A673 (cell line): ENCODE data around the gene NLN. TPM values are rescaled to one million over a fixed set of nuclear protein-coding genes. Genes with fewer than 3 reads are reported as not detected.

Experiments used
- BruUV-seq: library from RNA; stranded (reverse); fragments of 400-500 nt; replicated peaks from 2 replicates; lab custom pipeline; 2021; lab: Mats Ljungman, UMichigan
- CTCF ChIA-PET: fragments of 300-600 bp; sonication (Branson Sonifier 250); formaldehyde crosslinking; loops from one replicate; lab custom pipeline; 2022; ENCODE audit warnings: antibody characterized with exemption; lab: Charles Lee
- POLR2A ChIA-PET: fragments of 300-600 bp; sonication (Branson Sonifier 250); formaldehyde crosslinking; loops from one replicate; lab custom pipeline; 2022; ENCODE audit warnings: antibody characterized with exemption; ENCODE audit not compliant: low non-redundant PET; lab: Charles Lee
- DNase-seq: peaks from one replicate; pipeline ENCODE4 v3.0.0-alpha.2; 2015; ENCODE audit warnings: low spot score
- H3K27ac ChIP-seq: fragments of 200-600 bp; sonication (generic); 2 replicates; pipeline ENCODE4 v1.5.1; 2016; ENCODE audit warnings: mixed run types, low read depth, mild to moderate bottlenecking, mixed read lengths, antibody characterized with exemption, low read length; ENCODE audit not compliant: poor library complexity, severe bottlenecking
- H3K27me3 ChIP-seq: fragments of 200-600 bp; sonication (generic); replicated peaks from 2 replicates; pipeline ENCODE4 v1.6.1; 2017; ENCODE audit warnings: mixed run types, low read depth, mild to moderate bottlenecking, mixed read lengths, antibody characterized with exemption, low read length; ENCODE audit not compliant: insufficient read depth, poor library complexity
- H3K36me3 ChIP-seq: fragments of 200-600 bp; sonication (generic); 2 replicates; pipeline ENCODE4 v1.6.1; 2016; ENCODE audit warnings: mixed run types, mild to moderate bottlenecking, mixed read lengths, antibody characterized with exemption, low read length; ENCODE audit not compliant: insufficient read depth, poor library complexity, severe bottlenecking
- H3K4me1 ChIP-seq: fragments of 200-600 bp; sonication (generic); 2 replicates; pipeline ENCODE4 v1.6.1; 2017; ENCODE audit warnings: mixed run types, mild to moderate bottlenecking, mixed read lengths, antibody characterized with exemption, low read length; ENCODE audit not compliant: insufficient read depth, poor library complexity, severe bottlenecking
- H3K4me3 ChIP-seq: fragments of 200-600 bp; sonication (generic); 2 replicates; pipeline ENCODE4 v1.5.1; 2016; ENCODE audit warnings: low read depth, mixed run types, mild to moderate bottlenecking, mixed read lengths, low read length; ENCODE audit not compliant: poor library complexity, severe bottlenecking
- H3K9me3 ChIP-seq: fragments of 200-600 bp; sonication (generic); 2 replicates; pipeline ENCODE4 v1.6.1; 2016; ENCODE audit warnings: mixed run types, low read depth, mild to moderate bottlenecking, mixed read lengths, antibody characterized with exemption, low read length; ENCODE audit not compliant: poor library complexity, severe bottlenecking
- CTCF ChIP-seq: fragments of 300-800, 200-600 bp; sonication (generic); conservative IDR thresholded peaks from 2 replicates; pipeline ENCODE4 v1.5.1; 2017; ENCODE audit warnings: low read depth, mild to moderate bottlenecking, antibody characterized with exemption, low read length, moderate library complexity, mixed read lengths
- EZH2 ChIP-seq: fragments of 200-600 bp; sonication (generic); IDR thresholded peaks from 2 replicates; pipeline ENCODE4 v1.6.1; 2017; ENCODE audit warnings: borderline replicate concordance, low read depth, mild to moderate bottlenecking, mixed read lengths, antibody characterized with exemption, low read length; ENCODE audit not compliant: poor library complexity, severe bottlenecking
- intact Hi-C: fragments of 100-400 bp; cut with micrococcal nuclease; formaldehyde crosslinking; loops from one replicate; pipeline ENCODE4 v1.10.0; 2022; ENCODE audit not compliant: unreplicated experiment
- total RNA-seq: library from RNA; stranded (reverse); gene quantifications from 2 replicates; pipeline ENCODE4 v1.2.3, GENCODE V29; 2021

The NLN gene
- total RNA-seq, 1 experiment from 2014 or later: 99.9 TPM

GRCh38 chr5:65823845-65824445, 101.9 kb downstream of the NLN start:
- no peaks in the 10 kb centered on the region for H3K36me3 ChIP-seq
- no peaks in the 10 kb centered on the region for H3K4me1 ChIP-seq
- H3K27me3 ChIP-seq: no peaks in the 10 kb centered on the region
- DNase-seq: no peak
- H3K27ac ChIP-seq: no peak overlapping the region
- intact Hi-C loops: no loop called here
- ChIA-PET CTCF (no interaction called here), POLR2A (no interaction called here)
- no peak for TF ChIP-seq CTCF
- no peak for TF ChIP-seq EZH2
- BruUV-seq: TSS peak; percentile 5
- H3K9me3 ChIP-seq: no peaks in the 10 kb centered on the region
- no peak overlapping the region for H3K4me3 ChIP-seq

- no peaks in the 10 kb centered on the region for H3K4me1 ChIP-seq
- H3K4me3 ChIP-seq: no peak overlapping the region
- no peaks in the 10 kb centered on the region for H3K27me3 ChIP-seq
- DNase-seq: no peak
- ChIA-PET POLR2A (no interaction called here), CTCF (no interaction called here)
- no TSS peak for BruUV-seq
- TF ChIP-seq CTCF (no peak), EZH2 (no peak)
- no peaks in the 10 kb centered on the region for H3K36me3 ChIP-seq
- no peak overlapping the region for H3K27ac ChIP-seq
- intact Hi-C loops: no loop called here
- H3K9me3 ChIP-seq: no peaks in the 10 kb centered on the region
These were observed 103.7 kb downstream of the NLN start for GRCh38 chr5:65825408-65826328.

GRCh38 chr5:65828022-65828896, 106.3 kb downstream of the NLN start:
- no peaks in the 10 kb centered on the region for H3K27me3 ChIP-seq
- no peaks in the 10 kb centered on the region for H3K4me1 ChIP-seq
- no peak for DNase-seq
- intact Hi-C loops: no loop called here
- no TSS peak for BruUV-seq
- ChIA-PET POLR2A (no interaction called here), CTCF (no interaction called here)
- TF ChIP-seq EZH2: no peak
- no peak for TF ChIP-seq CTCF
- no peak overlapping the region for H3K4me3 ChIP-seq
- H3K36me3 ChIP-seq: no peaks in the 10 kb centered on the region
- H3K9me3 ChIP-seq: no peaks in the 10 kb centered on the region
- H3K27ac ChIP-seq: no peak overlapping the region
